SK-N-SH (cell line): ENCODE results near the gene ANLN. TPM values are rescaled to one million over a fixed set of nuclear protein-coding genes. Genes with fewer than 3 reads are reported as not detected.

Experiments used
- CTCF ChIA-PET: fragments of 300-600, 350-600 bp; formaldehyde crosslinking; extraction: SDS; loops from one replicate; lab custom pipeline; 2021; lab: Yijun Ruan, JAX
- POLR2A ChIA-PET: fragments of 350-600 bp; sonication (Branson Sonifier 250); formaldehyde crosslinking; extraction: SDS; loops from one replicate; lab custom pipeline; 2020; ENCODE audit warnings: antibody characterized with exemption, inconsistent platforms; lab: Yijun Ruan, JAX
- DNase-seq: peaks from one replicate; pipeline ENCODE4 v3.0.0; 2012
- H2AFZ ChIP-seq: fragments of 200-600 bp; sonication (generic); 2 replicates; pipeline ENCODE4 v1.8.1; 2016; ENCODE audit warnings: antibody characterized with exemption, mild to moderate bottlenecking, low read depth
- H3F3A ChIP-seq: fragments of 200-600 bp; sonication (generic); replicated peaks from 2 replicates; pipeline ENCODE3; 2016; ENCODE audit warnings: antibody characterized with exemption, mild to moderate bottlenecking; ENCODE audit not compliant: insufficient read depth
- H3K27ac ChIP-seq, 2 experiments: fragments of 200-500 bp in 1 of 2; fragments of 200-600 bp in 1 of 2; sonication (Bioruptor generic) in 1 of 2; sonication (generic), shearing (Covaris generic) in 1 of 2; 2 replicates each; pipeline versions ENCODE4 v1.5.1 to v1.6.1; 2014 to 2016; ENCODE audit warnings: low read depth in 2 of 2, inconsistent platforms in 1 of 2, low read length in 1 of 2, mild to moderate bottlenecking in 1 of 2, mixed read lengths in 1 of 2
- H3K27me3 ChIP-seq: fragments of 200-600 bp; sonication (generic), shearing (Covaris generic); 2 replicates; pipeline ENCODE4 v1.6.1; 2016; ENCODE audit warnings: mixed run types; ENCODE audit not compliant: insufficient read depth
- H3K36me3 ChIP-seq, 2 experiments: fragments of 200-500 bp in 1 of 2; fragments of 200-600 bp in 1 of 2; sonication (Bioruptor generic) in 1 of 2; sonication (generic) in 1 of 2; replicated peaks in 1 of 2; 2 replicates each; pipeline versions ENCODE3 to v1.5.1; 2014 to 2016; ENCODE audit warnings: low read length in 1 of 2, mild to moderate bottlenecking in 1 of 2; ENCODE audit not compliant: insufficient read depth in 2 of 2, control insufficient read depth in 1 of 2
- H3K4me1 ChIP-seq, 2 experiments: fragments of 200-500 bp in 1 of 2; fragments of 200-600 bp in 1 of 2; sonication (Bioruptor generic) in 1 of 2; sonication (generic), shearing (Covaris generic) in 1 of 2; 2 replicates each; pipeline versions ENCODE4 v1.5.1 to v1.6.1; 2014 to 2016; ENCODE audit warnings: low read depth in 1 of 2, low read length in 1 of 2, mixed run types in 1 of 2; ENCODE audit not compliant: insufficient read depth in 2 of 2, control insufficient read depth in 1 of 2
- H3K4me2 ChIP-seq: fragments of 200-600 bp; sonication (generic), shearing (Covaris generic); 2 replicates; pipeline ENCODE4 v1.6.1; 2017; ENCODE audit warnings: mixed run types
- H3K4me3 ChIP-seq, 2 experiments: fragments of 200-500 bp in 1 of 2; fragments of 200-600 bp in 1 of 2; sonication (Bioruptor generic) in 1 of 2; sonication (generic), shearing (Covaris generic) in 1 of 2; 2 replicates each; pipeline versions ENCODE4 v1.5.1 to v1.8.1; 2014 to 2016; ENCODE audit warnings: low read depth in 2 of 2, inconsistent platforms in 1 of 2, low read length in 1 of 2, mild to moderate bottlenecking in 1 of 2, mixed read lengths in 1 of 2, moderate library complexity in 1 of 2
- H3K79me2 ChIP-seq: fragments of 200-600 bp; sonication (generic); 2 replicates; pipeline ENCODE4 v1.8.1; 2017; ENCODE audit warnings: mild to moderate bottlenecking; ENCODE audit not compliant: insufficient read depth
- H3K9ac ChIP-seq: fragments of 200-600 bp; sonication (generic); 2 replicates; pipeline ENCODE4 v1.6.1; 2017; ENCODE audit warnings: mixed run types
- H3K9me2 ChIP-seq: fragments of 200-600 bp; sonication (generic); 2 replicates; pipeline ENCODE4 v1.6.1; 2017; ENCODE audit warnings: mixed run types
- H3K9me3 ChIP-seq: fragments of 200-600 bp; sonication (generic); 2 replicates; pipeline ENCODE4 v1.6.1; 2017; ENCODE audit warnings: mixed run types, mild to moderate bottlenecking, moderate library complexity
- H4K20me1 ChIP-seq: fragments of 200-600 bp; sonication (generic); 2 replicates; pipeline ENCODE4 v1.6.1; 2017; ENCODE audit warnings: mild to moderate bottlenecking, mixed run types; ENCODE audit not compliant: insufficient read depth
- ELF1 ChIP-seq: IDR thresholded peaks from 2 replicates; pipeline ENCODE4 v1.4.0; 2012
- EZH2phosphoT487 ChIP-seq: fragments of 200-600 bp; sonication (generic); IDR thresholded peaks from 2 replicates; pipeline ENCODE4 v1.6.1; 2017; ENCODE audit warnings: low read depth, mixed run types, mild to moderate bottlenecking, antibody characterized with exemption, moderate library complexity, borderline replicate concordance
- FOXJ3 ChIP-seq: sonication (generic); formaldehyde crosslinking; IDR thresholded peaks from 2 replicates; pipeline ENCODE4 v1.5.1; 2020; ENCODE audit warnings: mild to moderate bottlenecking, missing genetic modification reagents
- JUND ChIP-seq: IDR thresholded peaks from 2 replicates; pipeline ENCODE4 v1.4.0; 2012
- MEF2A ChIP-seq: IDR thresholded peaks from 2 replicates; pipeline ENCODE4 v1.4.0; 2012; ENCODE audit warnings: low read depth, borderline replicate concordance
- NFIC ChIP-seq: IDR thresholded peaks from 2 replicates; pipeline ENCODE4 v1.4.0; 2012; ENCODE audit warnings: borderline replicate concordance
- PBX3 ChIP-seq: IDR thresholded peaks from 2 replicates; pipeline ENCODE4; 2012
- POLR2AphosphoS5 ChIP-seq: IDR thresholded peaks from 2 replicates; pipeline ENCODE4 v1.6.1; 2012; ENCODE audit warnings: low read depth, low read length
- RAD21 ChIP-seq: IDR thresholded peaks from 2 replicates; pipeline ENCODE4 v1.6.1; 2012; ENCODE audit warnings: mild to moderate bottlenecking, low read length
- REST ChIP-seq: IDR thresholded peaks from 2 replicates; pipeline ENCODE4 v1.6.1; 2012; ENCODE audit warnings: mild to moderate bottlenecking, low read depth, low read length, moderate library complexity
- SMC3 ChIP-seq: IDR thresholded peaks from 2 replicates; pipeline ENCODE4 v1.6.1; 2012; ENCODE audit warnings: low read depth, low read length, improper control_type of control experiment
- TAF1 ChIP-seq: IDR thresholded peaks from 2 replicates; pipeline ENCODE4 v1.6.1; 2012; ENCODE audit warnings: low read depth, mild to moderate bottlenecking, low read length, moderate library complexity, borderline replicate concordance
- TCF12 ChIP-seq: IDR thresholded peaks from 2 replicates; pipeline ENCODE4 v1.4.0; 2012
- USF1 ChIP-seq: IDR thresholded peaks from 2 replicates; pipeline ENCODE4 v1.4.0; 2012; ENCODE audit warnings: low read depth, borderline replicate concordance
- YY1 ChIP-seq: IDR thresholded peaks from 2 replicates; pipeline ENCODE4 v1.4.0; 2012; ENCODE audit warnings: low read depth, mild to moderate bottlenecking
- ZBTB33 ChIP-seq: IDR thresholded peaks from 2 replicates; pipeline ENCODE4 v1.4.0; 2012; ENCODE audit warnings: low read depth, borderline replicate concordance
- WGBS: methylation state at CpG from one replicate; pipeline ENCODE4 v1.1.6; 2017; ENCODE audit warnings: low lambda C conversion rate; 5-methylcytosine and 5-hydroxymethylcytosine counted together
- polyA plus RNA-seq, 3 experiments: library from polyadenylated mRNA; depleted of rRNA; stranded (reverse); fragments of >200 nt; gene quantifications; 2 replicates each; pipeline ENCODE4 v1.2.3, GENCODE V29; 2012
- TF ChIP-seq, protein P1 (sequence below): fragments of 150-350 bp; IDR thresholded peaks from 2 replicates; pipeline ENCODE4 v1.6.1; 2017; ENCODE audit warnings: antibody characterized with exemption, low read length, low read depth, borderline replicate concordance
- TF ChIP-seq, protein P2 (sequence below): fragments of 200-600 bp; sonication (generic); IDR thresholded peaks from 2 replicates; pipeline ENCODE4 v1.6.1; 2017; ENCODE audit warnings: antibody characterized with exemption, mild to moderate bottlenecking, moderate library complexity

The ANLN gene
- polyA plus RNA-seq, 1 of the 3 experiments (the other 2 are of a cell fraction): 17.1 TPM

GRCh38 chr7:36473454-36474282 is 84.0 kb downstream of the ANLN start:
- H3K9me2 ChIP-seq: no peaks in the 10 kb centered on the region
- peak; percentile 75 for TF ChIP-seq SMC3
- no peak for TF ChIP-seq YY1
- TF ChIP-seq JUND: no peak
- no peak for TF ChIP-seq POLR2AphosphoS5
- no peak for TF ChIP-seq REST
- no peak for TF ChIP-seq TCF12
- TF ChIP-seq RAD21: peak; percentile 86
- TF ChIP-seq, protein P1, sequence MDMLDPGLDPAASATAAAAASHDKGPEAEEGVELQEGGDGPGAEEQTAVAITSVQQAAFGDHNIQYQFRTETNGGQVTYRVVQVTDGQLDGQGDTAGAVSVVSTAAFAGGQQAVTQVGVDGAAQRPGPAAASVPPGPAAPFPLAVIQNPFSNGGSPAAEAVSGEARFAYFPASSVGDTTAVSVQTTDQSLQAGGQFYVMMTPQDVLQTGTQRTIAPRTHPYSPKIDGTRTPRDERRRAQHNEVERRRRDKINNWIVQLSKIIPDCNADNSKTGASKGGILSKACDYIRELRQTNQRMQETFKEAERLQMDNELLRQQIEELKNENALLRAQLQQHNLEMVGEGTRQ: no peak
- no peak for TF ChIP-seq EZH2phosphoT487
- TF ChIP-seq ZBTB33: no peak
- TF ChIP-seq FOXJ3 (CRISPR knock-in tag): no peak
- TF ChIP-seq USF1: no peak
- no peak for TF ChIP-seq ELF1
- TF ChIP-seq, protein P2, sequence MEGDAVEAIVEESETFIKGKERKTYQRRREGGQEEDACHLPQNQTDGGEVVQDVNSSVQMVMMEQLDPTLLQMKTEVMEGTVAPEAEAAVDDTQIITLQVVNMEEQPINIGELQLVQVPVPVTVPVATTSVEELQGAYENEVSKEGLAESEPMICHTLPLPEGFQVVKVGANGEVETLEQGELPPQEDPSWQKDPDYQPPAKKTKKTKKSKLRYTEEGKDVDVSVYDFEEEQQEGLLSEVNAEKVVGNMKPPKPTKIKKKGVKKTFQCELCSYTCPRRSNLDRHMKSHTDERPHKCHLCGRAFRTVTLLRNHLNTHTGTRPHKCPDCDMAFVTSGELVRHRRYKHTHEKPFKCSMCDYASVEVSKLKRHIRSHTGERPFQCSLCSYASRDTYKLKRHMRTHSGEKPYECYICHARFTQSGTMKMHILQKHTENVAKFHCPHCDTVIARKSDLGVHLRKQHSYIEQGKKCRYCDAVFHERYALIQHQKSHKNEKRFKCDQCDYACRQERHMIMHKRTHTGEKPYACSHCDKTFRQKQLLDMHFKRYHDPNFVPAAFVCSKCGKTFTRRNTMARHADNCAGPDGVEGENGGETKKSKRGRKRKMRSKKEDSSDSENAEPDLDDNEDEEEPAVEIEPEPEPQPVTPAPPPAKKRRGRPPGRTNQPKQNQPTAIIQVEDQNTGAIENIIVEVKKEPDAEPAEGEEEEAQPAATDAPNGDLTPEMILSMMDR: peak; percentile 60
- no peak for TF ChIP-seq TAF1
- TF ChIP-seq PBX3: no peak
- no peak for TF ChIP-seq MEF2A
- TF ChIP-seq NFIC: no peak
- H3K9me3 ChIP-seq: no peaks in the 10 kb centered on the region
- peaks cover 6 to 14% of the 10 kb centered on the region in 2 experiments for H3K4me1 ChIP-seq
- H2AFZ ChIP-seq: peak overlapping the region; percentile 59; the same call in 1 of the 2 replicates
- no peak overlapping the region for H3K27ac ChIP-seq
- H3K9ac ChIP-seq: no peak overlapping the region
- peak; percentile 57 for DNase-seq
- H3F3A ChIP-seq: peaks cover 12% of the 10 kb centered on the region
- ChIA-PET POLR2A (no interaction called here), CTCF (interaction anchor here (0.6 to 18.3 kb wide), 25 partner anchors 9 to 735 kb away, joined by 3 to 214 read pairs (median 5); no protein-coding TSS in a partner anchor)
- H3K4me3 ChIP-seq: no peak overlapping the region
- H3K36me3 ChIP-seq: no peaks in the 10 kb centered on the region
- H3K27me3 ChIP-seq: no peaks in the 10 kb centered on the region
- no peaks in the 10 kb centered on the region for H3K79me2 ChIP-seq
- H3K4me2 ChIP-seq: no peak overlapping the region
- 75% methylated on average over 10 of the region's 12 CpGs for WGBS
- no peaks in the 10 kb centered on the region for H4K20me1 ChIP-seq
